GM12878 (cell line): ENCODE results near the gene ZMYND11. TPM values are rescaled to one million over a fixed set of nuclear protein-coding genes. Genes with fewer than 3 reads are reported as not detected.

Source experiments
- ATAC-seq: fragments of 200-7000 bp; cut with Tn5 transposase; 3 replicates; pipeline ENCODE4 v1.9.1; 2020; ENCODE audit warnings: mild to moderate bottlenecking, moderate library complexity
- BruUV-seq: library from RNA; stranded (reverse); fragments of 400-500 nt; replicated peaks from 2 replicates; lab custom pipeline; 2021; lab: Mats Ljungman, UMichigan
- CTCF ChIA-PET: fragments of 300-600 bp; sonication (Branson Sonifier 250); formaldehyde crosslinking; extraction: SDS; loops from one replicate; lab custom pipeline; 2021; ENCODE audit warnings: inconsistent platforms; lab: Yijun Ruan, JAX
- POLR2A ChIA-PET: fragments of 350-600 bp; formaldehyde crosslinking; extraction: SDS; loops from one replicate; lab custom pipeline; 2021; ENCODE audit warnings: inconsistent platforms; lab: Charles Lee
- RAD21 ChIA-PET: fragments of 300-600 bp; sonication (Branson Sonifier 250); formaldehyde crosslinking; loops from one replicate; lab custom pipeline; 2023; ENCODE audit warnings: antibody characterized with exemption; ENCODE audit not compliant: unreplicated experiment; lab: Charles Lee
- SMC1A ChIA-PET: fragments of 300-600 bp; sonication (Branson Sonifier 250); formaldehyde crosslinking; loops from one replicate; lab custom pipeline; 2023; ENCODE audit not compliant: unreplicated experiment, uncharacterized antibody; lab: Charles Lee
- DNase-seq: peaks from one replicate; pipeline ENCODE4 v3.0.0-alpha.2; 2011; ENCODE audit warnings: low read depth, low spot score
- FAIRE-seq: peaks from 3 replicates; lab custom pipeline; 2011; peaks lifted over from hg19 to GRCh38; lab: Jason Lieb, UNC
- H2AFZ ChIP-seq: 2 replicates; pipeline ENCODE4 v1.6.0; 2011; ENCODE audit warnings: low read depth, low read length, control low read depth; ENCODE audit not compliant: control insufficient read depth
- H3K27ac ChIP-seq: 2 replicates; pipeline ENCODE4 v1.5.1; 2011; ENCODE audit warnings: control low read depth; ENCODE audit not compliant: control insufficient read depth, insufficient read depth
- H3K27me3 ChIP-seq, 2 experiments: replicated peaks in 1 of 2; 2 replicates each; pipeline versions ENCODE4 v1.6.0 to v1.6.1; 2011; ENCODE audit warnings: low read length in 1 of 2; ENCODE audit not compliant: control insufficient read depth in 2 of 2, insufficient read depth in 2 of 2
- H3K36me3 ChIP-seq, 2 experiments: 2 replicates each; pipeline ENCODE4 v1.5.1; 2011; ENCODE audit warnings: low read length in 1 of 2; ENCODE audit not compliant: control insufficient read depth in 2 of 2, insufficient read depth in 2 of 2
- H3K4me1 ChIP-seq: 2 replicates; pipeline ENCODE4 v1.6.1; 2011; ENCODE audit warnings: mild to moderate bottlenecking, low read length, moderate library complexity, mixed read lengths; ENCODE audit not compliant: control insufficient read depth, insufficient read depth
- H3K4me2 ChIP-seq: 2 replicates; pipeline ENCODE4 v1.6.0; 2011; ENCODE audit warnings: control low read depth; ENCODE audit not compliant: control insufficient read depth, insufficient read depth
- H3K4me3 ChIP-seq: fragments of 200-600 bp; sonication (generic); 2 replicates; pipeline ENCODE4 v1.5.1; 2016
- H3K79me2 ChIP-seq: 2 replicates; pipeline ENCODE4 v1.6.0; 2011; ENCODE audit warnings: low read length; ENCODE audit not compliant: control insufficient read depth, insufficient read depth
- H3K9ac ChIP-seq: 2 replicates; pipeline ENCODE4 v1.8.0; 2011; ENCODE audit warnings: low read length, control low read depth, mixed read lengths; ENCODE audit not compliant: control insufficient read depth, insufficient read depth
- H3K9me3 ChIP-seq: replicated peaks from 3 replicates; pipeline ENCODE4 v1.5.1; 2011; ENCODE audit warnings: mild to moderate bottlenecking, low read length; ENCODE audit not compliant: control insufficient read depth, insufficient read depth
- H4K20me1 ChIP-seq: 2 replicates; pipeline ENCODE4 v1.6.0; 2011; ENCODE audit not compliant: control insufficient read depth, insufficient read depth
- BHLHE40 ChIP-seq, 2 experiments: fragments of 450-650 bp in 1 of 2; IDR thresholded peaks; 2 replicates each; pipeline ENCODE4 v1.6.1; 2011 to 2017; ENCODE audit warnings: low read depth in 2 of 2, borderline replicate concordance in 1 of 2, improper control_type of control experiment in 1 of 2, low read length in 1 of 2, mild to moderate bottlenecking in 1 of 2
- CHD1 ChIP-seq: IDR thresholded peaks from 2 replicates; pipeline ENCODE4 v1.6.1; 2012; ENCODE audit warnings: low read depth, low read length, improper control_type of control experiment
- FOXM1 ChIP-seq: IDR thresholded peaks from 2 replicates; pipeline ENCODE4 v1.6.1; 2012; ENCODE audit warnings: low read depth, mild to moderate bottlenecking, inconsistent platforms, low read length, moderate library complexity
- HCFC1 ChIP-seq: fragments of 150-350 bp; IDR thresholded peaks from 2 replicates; pipeline ENCODE4 v1.6.1; 2014; ENCODE audit warnings: low read length
- RAD51 ChIP-seq: fragments of 450-650 bp; IDR thresholded peaks from 2 replicates; pipeline ENCODE4 v1.6.1; 2016; ENCODE audit warnings: moderate library complexity, mild to moderate bottlenecking, inconsistent platforms
- RCOR1 ChIP-seq: conservative IDR thresholded peaks from 2 replicates; pipeline ENCODE4 v1.6.1; 2012; ENCODE audit warnings: low read depth, low read length, improper control_type of control experiment
- SIX5 ChIP-seq: IDR thresholded peaks from 2 replicates; pipeline ENCODE4 v1.6.1; 2011; ENCODE audit warnings: mild to moderate bottlenecking, low read depth, low read length, moderate library complexity; ENCODE audit not compliant: severe bottlenecking
- SRF ChIP-seq, 2 experiments: IDR thresholded peaks; 2 replicates each; pipeline ENCODE4 v1.6.1; 2011; ENCODE audit warnings: low read depth in 2 of 2, low read length in 2 of 2, mild to moderate bottlenecking in 1 of 2, moderate library complexity in 1 of 2
- TCF7 ChIP-seq: IDR thresholded peaks from 2 replicates; pipeline ENCODE4 v1.6.1; 2014; ENCODE audit warnings: antibody characterized with exemption, borderline replicate concordance
- WGBS: methylation state at CpG from one replicate; pipeline ENCODE4 v1.1.6; 2016; ENCODE audit warnings: low lambda C conversion rate; ENCODE audit not compliant: insufficient replicate concordance, insufficient coverage; ENCODE audit errors: missing lambda C conversion rate; 5-methylcytosine and 5-hydroxymethylcytosine counted together
- in situ Hi-C: fragments of 300-500 bp; cut with MboI; formaldehyde crosslinking; loops from 9 replicates; pipeline ENCODE4 v1.14.3; 2018; ENCODE audit warnings: mixed read lengths
- intact Hi-C: fragments of 100-400 bp; cut with micrococcal nuclease; formaldehyde crosslinking; loops from one replicate; pipeline ENCODE4 v1.14.2; 2022; ENCODE audit not compliant: unreplicated experiment
- polyA plus RNA-seq, 11 experiments: library from polyadenylated mRNA; depleted of rRNA in 4 of 11; unstranded in 6 of 11; stranded (reverse) in 5 of 11; fragments of >200 nt; fragmentation: Nextera tagmentation in 4 of 11; fragmentation: Illumina TruSeq in 1 of 11; extraction: Ambion mirVana in 4 of 11; extraction: Trizol in 1 of 11; gene quantifications; 1 replicate in 1 of 11; 2 replicates in 10 of 11; pipeline versions ENCODE4 v1.2.1 to v1.2.3, GENCODE V29; 2011 to 2016; ENCODE audit warnings: inconsistent platforms in 2 of 11, missing spikeins in 2 of 11, low read depth in 1 of 11
- total RNA-seq, 4 experiments: library from RNA; depleted of rRNA in 3 of 4; stranded (reverse); fragments of >200 nt in 3 of 4; fragmentation: Illumina TruSeq in 1 of 4; extraction: Trizol in 1 of 4; gene quantifications; 2 replicates each; pipeline versions ENCODE4 v1.2.1 to v1.2.3, GENCODE V29; 2013 to 2021

Gene ZMYND11
- total and polyA plus RNA-seq, 10 of the 15 experiments (the other 5 are each of a cell fraction or from before 2014, with no cell fraction given) = 3.3 to 24.4 (median 13.1) TPM

DNA sequence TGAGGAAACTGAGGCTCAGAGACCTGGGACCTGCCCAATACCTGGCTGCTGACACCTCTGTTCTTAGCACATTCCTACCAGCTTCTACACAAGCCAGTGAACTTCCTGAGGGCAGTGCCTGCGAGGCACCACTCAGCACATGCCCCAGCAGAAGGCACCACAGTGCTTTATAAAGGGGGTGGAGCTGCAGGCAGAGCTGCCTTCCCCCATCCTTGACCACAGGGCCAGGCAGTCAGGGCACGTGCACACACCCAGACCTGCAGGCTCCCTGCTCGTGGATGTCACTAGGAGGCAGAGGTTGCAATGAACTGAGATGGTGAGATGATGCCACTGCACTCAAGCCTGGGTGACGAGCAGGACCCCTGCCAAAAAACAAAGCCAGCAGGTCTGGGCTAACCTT, 47.0 kb upstream of the ZMYND11 start:
- RAD21 ChIA-PET = no interaction called here
- TF ChIP-seq RAD51 (no peak), BHLHE40 (IDR thresholded peaks at IDR 0.05; ENCODE audit: borderline replicate concordance in 1 of 2, low read depth in 2 of 2, low read length in 1 of 2) (peak in 1 of 2 experiments; percentile 49; a peak in 1 of 4 replicates)
- TF ChIP-seq, all 136 proteins: peak for 1
- Histone ChIP-seq H3K4me3 (no peak overlapping the region), H3K27me3 (no peaks in the 10 kb centered on the region), H3K9ac (no peak overlapping the region), H3K4me1 (no peaks in the 10 kb centered on the region), H2AFZ (no peak overlapping the region), H3K4me2 (no peak overlapping the region), H3K79me2 (no peaks in the 10 kb centered on the region), H4K20me1 (no peaks in the 10 kb centered on the region), H3K27ac (no peak overlapping the region), H3K36me3 (no peaks in the 10 kb centered on the region), H3K9me3 (no peaks in the 10 kb centered on the region)
- ChIA-PET CTCF (interaction anchor here (0.9 kb wide), 1 partner anchor 22 kb away, joined by 3 read pairs; no protein-coding TSS in a partner anchor), SMC1A (no interaction called here), POLR2A (no interaction called here)
- in situ Hi-C loops (no loop called here), intact Hi-C loops (no loop called here)
- no peak for ATAC-seq
- DNase-seq = no peak
- WGBS = 0% methylated on average over 4 of the region's 4 CpGs
- no TSS peak for BruUV-seq
- FAIRE-seq = no peak

GRCh38 chr10:89248-89647, 46.0 kb upstream of the ZMYND11 start:
- Histone ChIP-seq H3K9me3 (no peaks in the 10 kb centered on the region), H3K36me3 (no peaks in the 10 kb centered on the region), H3K9ac (no peak overlapping the region), H3K4me1 (no peaks in the 10 kb centered on the region), H3K4me3 (no peak overlapping the region), H4K20me1 (no peaks in the 10 kb centered on the region), H3K79me2 (no peaks in the 10 kb centered on the region), H2AFZ (no peak overlapping the region), H3K4me2 (no peak overlapping the region), H3K27me3 (no peaks in the 10 kb centered on the region), H3K27ac (no peak overlapping the region)
- RAD21 ChIA-PET = no interaction called here
- BruUV-seq = no TSS peak
- WGBS = 28% methylated on average over 2 of the region's 2 CpGs
- FAIRE-seq (no peak), DNase-seq (no peak), ATAC-seq (no peak)
- POLR2A ChIA-PET = no interaction called here
- SMC1A ChIA-PET = no interaction called here
- intact Hi-C loops (no loop called here), in situ Hi-C loops (no loop called here)
- TF ChIP-seq SIX5 (no peak), SRF (IDR thresholded peaks at IDR 0.05; ENCODE audit: low read depth in 2 of 2, low read length in 2 of 2) (no peak), HCFC1 (no peak), TCF7 (no peak), CHD1 (no peak), RCOR1 (no peak), FOXM1 (no peak)
- CTCF ChIA-PET = interaction anchor here (0.9 kb wide), 1 partner anchor 21 kb away, joined by 3 read pairs; no protein-coding TSS in a partner anchor
